Breast epithelium (tissue), 3 donors: ENCODE data around the gene MAZ.
"Not testable (repeated sequence)": the region's sequence is repeated elsewhere in the genome, so short reads cannot be mapped to it uniquely, and the experiment has no call there.

ENCODE experiments used
- CTCF ChIP-seq, 3 donors: fragments of 450-650 bp; IDR thresholded peaks; one replicate each; pipeline ENCODE4 v1.5.1; 2016 to 2017; ENCODE audit warnings: antibody characterized with exemption in 3 of 3, mild to moderate bottlenecking in 3 of 3, moderate library complexity in 3 of 3
- POLR2AphosphoS5 ChIP-seq, 3 donors: sonication (generic); formaldehyde crosslinking; IDR thresholded peaks; one replicate each; pipeline ENCODE4 v1.6.1; 2017; ENCODE audit warnings: antibody characterized with exemption in 3 of 3

GRCh38 chr16:29761280-29761651 lies 45.1 kb upstream of the MAZ start:
- not testable (repeated sequence) for TF ChIP-seq CTCF, POLR2AphosphoS5 (IDR thresholded peaks at IDR 0.05)
